Inflammatory macrophage treated with lipopolysaccharide for 4 hours (primary cell): Measurements from ENCODE around the gene CDH4.
"Not testable (repeated sequence)": the region's sequence is repeated elsewhere in the genome, so short reads cannot be mapped to it uniquely, and the experiment has no call there.

ENCODE experiments used
- DNase-seq: peaks from one replicate; pipeline ENCODE4 v3.0.0-alpha.2; 2020

CDH4 gene

DNA sequence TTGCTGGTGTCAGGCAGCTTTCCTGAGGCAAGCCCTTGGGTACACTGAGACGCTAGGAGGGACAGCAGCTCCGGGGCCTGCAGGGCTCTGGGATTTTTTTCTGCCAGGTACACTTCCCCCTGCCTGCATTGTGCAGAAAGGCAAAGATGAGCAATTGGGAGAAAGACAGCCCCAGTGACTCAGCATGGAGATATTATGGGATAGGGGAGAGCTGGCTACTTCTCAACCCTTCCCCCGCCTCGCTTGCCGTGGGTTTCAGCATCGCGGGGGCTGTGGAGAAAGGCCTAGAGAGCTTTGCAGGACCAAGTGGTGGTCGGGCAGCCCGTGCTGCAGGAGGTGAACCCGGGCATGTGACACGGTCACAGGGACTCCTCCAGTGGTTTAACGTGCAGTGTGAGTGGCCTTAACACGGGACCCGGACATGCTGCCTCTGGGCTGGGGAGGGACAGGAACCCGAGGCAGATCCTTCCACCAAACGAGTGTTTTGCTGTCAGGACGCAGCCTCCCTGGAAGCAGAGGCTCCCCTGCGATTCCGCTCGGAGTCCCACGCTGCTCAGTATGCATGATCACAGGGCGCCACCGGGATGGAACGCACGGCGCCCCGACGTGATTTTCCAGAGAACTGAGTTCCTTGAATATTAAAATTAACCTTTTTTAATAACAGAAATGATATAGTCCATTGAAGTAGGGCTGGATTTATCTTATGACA, 139.9 kb downstream of the CDH4 start:
- no peak for DNase-seq

DNA sequence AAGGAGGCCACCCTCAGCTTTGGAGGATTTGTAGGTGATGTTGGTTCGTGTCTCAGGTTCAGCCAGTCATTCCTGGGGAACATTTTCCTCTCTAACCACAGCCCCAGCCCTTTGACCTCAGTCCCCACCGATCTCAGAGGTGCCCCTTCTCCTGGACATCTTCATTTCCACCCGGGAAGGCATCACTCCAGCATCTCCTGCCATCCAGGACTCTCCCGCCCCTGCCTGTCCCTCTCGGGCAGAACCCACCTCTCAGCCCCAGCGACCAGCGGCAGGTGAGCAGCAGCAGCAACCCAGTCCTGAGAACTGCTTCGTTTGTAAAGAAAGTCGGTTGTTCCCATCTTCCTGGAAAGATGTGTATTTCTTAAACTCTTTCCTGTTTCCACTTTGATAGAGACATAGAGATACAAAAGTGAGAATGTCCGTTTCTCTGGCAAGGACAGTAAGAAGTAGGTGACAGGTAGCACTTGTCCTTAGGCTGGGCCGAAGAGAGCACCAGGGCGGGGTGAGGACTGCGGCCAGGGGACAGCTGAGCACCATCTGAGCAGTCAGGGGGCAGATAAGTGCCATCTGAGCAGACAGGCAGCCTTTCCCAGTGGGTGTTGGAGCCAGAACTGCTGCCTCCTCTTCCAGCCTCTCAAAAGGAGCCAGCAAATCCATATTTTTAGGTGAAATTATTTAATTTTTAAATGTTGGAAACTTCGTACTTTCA, 142.2 kb downstream of the CDH4 start:
- DNase-seq = no peak

DNA sequence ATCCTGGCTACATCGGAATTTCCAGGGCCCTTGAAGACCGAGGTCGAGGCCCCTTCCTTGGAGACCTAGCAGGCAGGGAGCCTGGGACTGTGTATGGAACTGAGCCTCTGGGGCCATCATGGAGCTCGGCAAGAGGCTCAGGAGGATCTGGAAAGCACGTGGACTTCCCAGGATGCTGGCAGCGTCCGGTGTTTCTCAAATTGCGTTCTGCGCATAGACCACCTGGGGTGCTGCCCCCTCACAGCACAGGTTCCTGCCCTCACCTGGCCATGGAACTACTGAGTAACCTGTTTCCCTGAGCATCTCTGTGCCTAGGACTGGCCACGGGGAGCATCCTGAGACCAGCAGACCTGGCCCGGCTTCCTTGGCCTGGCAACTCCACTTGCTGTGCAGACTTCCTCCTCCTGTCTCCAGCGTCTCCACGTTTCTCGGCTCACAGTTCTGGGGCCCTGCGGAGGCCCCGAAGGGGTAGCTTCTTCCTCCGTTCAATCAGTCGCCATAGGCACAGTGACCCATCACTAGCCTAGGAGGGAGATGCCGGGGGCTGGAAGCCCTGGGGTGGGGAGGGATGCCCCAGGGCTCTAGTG, 144.3 kb downstream of the CDH4 start:
- no peak for DNase-seq

DNA sequence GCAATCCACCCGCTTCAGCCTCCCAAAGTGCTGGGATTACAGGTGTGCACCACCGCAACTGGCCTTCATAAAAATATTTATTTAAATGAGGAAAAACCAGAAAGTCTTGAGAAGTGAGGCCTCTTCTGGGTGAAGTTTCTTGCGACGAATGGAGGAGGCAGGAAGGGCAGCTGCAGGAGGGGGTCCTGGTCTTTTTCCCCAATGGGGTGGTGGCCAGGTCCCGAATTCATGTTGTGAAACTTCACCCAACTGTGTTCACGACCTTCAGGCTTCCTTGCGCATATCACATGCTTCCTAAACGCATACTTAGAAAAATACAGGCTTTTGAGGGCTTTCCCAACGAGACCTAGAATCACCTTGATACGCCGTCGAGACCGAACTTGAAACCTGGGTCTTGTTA, 145.1 kb downstream of the CDH4 start:
- no peak for DNase-seq

DNA sequence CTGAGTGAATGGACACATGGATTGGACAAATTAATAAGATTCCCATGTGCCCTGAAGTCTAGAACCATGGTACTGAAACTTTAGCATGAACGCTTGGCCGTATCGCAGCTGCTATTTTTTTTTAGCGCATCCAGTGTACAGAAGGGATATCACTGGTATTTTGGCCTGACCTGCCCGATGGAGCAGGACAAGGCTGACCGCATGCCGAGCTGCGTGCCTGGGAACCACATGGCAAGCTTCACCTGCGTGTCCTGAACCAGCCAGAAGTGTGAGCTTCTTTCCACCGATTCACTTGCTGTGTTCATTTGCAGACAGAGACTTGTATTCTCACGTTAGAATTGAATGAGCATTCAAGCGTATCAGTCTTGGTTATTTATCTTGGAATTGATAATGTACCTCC, 145.7 kb downstream of the CDH4 start:
- no peak for DNase-seq

DNA sequence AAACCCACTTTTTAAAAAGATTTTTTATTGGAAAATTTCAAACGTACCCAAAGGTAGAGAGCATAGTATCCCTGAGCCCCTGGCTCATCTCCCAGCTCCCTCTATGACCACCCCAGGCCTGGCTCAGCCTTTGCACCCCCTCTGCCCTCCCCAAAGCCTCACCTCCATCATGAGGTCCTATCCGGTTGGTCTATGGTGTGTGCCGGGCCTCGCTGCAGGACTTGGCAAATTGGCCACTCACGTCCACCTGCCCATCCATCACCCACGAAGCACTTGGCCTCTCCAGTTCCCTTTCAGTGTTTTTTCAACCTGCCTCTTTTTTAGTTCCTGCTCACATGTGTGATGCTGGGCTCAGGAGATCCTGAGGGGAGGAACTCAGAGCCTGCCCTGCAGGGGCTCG, 147.4 kb downstream of the CDH4 start:
- DNase-seq = no peak

DNA sequence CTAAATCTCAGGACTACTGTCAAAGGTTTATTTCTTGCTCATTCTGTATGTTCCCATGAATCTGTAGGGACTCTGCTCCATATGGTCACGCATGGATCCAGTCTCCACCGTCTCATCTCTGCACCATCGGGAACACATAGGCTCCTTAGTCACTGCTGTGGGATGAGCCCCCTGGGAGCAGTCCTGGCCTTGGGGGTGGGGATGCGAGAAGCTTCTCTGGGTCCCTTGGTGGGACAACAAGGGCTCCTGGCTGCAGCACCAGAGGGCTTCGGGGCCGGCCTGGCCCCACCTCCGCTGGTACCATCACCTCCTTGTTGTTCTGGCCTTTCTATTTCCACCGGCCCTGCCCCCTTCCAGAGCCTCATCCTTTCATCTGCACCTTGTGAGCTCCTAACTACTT, 148.4 kb downstream of the CDH4 start:
- DNase-seq = no peak

DNA sequence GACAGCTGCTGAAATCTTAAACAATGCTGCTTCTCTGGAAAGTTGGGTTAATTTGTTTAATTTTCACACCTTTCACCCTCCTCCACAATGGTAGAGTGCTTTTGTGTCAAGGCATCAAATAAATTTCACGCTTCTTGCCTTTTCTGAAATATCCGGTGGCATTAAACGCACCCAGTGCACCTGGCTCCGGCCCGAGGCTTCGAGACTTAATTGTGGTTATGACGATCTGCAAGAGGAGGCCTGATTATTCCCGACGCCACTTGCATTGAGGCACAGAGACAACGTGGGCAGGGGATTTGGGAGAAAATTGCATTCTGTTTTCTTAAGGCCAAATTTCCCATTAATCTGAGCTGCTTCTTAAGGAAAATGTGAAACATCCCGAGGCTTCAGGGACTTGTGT, 152.2 kb downstream of the CDH4 start:
- DNase-seq = no peak

DNA sequence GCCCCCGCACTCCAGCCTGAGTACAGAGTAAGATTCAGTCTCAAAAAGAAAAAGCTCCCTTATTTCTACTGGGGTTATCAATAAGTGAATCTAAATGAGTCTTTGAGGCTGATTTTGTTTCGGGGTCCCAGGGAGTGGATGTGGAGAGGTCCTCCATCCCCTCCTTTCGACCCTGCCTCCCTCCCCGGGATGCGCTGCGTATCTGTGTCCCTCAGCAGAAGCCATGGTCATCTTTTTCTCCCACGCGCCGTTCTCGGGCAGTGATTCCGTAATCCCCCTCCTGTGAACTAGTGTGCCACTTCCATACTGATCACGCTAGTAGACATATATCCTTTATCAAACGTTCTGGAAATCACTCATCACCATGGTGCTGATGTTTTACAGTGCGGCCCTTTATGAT, 152.9 kb downstream of the CDH4 start:
- DNase-seq = no peak

DNA sequence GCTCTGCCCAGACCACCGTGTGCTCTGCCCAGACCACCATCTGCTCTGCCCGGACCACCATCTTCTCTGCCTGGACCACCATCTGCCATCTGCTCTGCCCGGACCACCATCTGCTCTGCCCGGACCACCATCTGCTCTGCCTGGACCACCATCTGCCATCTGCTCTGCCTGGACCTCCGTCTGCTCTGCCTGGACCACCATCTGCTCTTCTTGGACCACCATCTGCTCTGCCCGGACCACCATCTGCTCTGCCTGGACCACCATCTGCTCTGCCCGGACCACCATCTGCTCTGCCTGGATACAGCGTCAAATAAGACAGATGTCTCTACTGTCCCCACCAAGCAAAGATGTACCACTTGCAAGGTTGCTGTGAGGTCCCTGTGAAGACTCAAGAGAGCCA, 154.7 kb downstream of the CDH4 start:
- not testable (repeated sequence) for DNase-seq

DNA sequence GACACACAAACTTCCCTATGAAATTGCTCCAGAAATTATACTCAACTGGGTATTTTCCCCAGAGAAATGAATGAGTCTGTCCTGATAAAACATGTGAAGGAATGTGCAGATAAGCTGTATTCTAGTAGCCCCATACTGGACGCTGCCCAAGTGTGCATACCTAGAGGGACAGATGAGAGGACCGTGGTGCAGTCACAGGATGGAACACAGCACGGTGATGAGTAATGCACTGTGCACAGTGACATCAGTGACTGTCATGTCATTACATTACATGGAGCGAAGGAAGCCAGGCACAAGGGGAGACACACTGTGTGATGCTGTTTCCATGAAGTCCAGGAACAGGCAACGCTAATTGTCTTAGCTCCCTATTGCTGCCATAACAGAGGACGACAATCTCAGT, 155.5 kb downstream of the CDH4 start:
- no peak for DNase-seq

DNA sequence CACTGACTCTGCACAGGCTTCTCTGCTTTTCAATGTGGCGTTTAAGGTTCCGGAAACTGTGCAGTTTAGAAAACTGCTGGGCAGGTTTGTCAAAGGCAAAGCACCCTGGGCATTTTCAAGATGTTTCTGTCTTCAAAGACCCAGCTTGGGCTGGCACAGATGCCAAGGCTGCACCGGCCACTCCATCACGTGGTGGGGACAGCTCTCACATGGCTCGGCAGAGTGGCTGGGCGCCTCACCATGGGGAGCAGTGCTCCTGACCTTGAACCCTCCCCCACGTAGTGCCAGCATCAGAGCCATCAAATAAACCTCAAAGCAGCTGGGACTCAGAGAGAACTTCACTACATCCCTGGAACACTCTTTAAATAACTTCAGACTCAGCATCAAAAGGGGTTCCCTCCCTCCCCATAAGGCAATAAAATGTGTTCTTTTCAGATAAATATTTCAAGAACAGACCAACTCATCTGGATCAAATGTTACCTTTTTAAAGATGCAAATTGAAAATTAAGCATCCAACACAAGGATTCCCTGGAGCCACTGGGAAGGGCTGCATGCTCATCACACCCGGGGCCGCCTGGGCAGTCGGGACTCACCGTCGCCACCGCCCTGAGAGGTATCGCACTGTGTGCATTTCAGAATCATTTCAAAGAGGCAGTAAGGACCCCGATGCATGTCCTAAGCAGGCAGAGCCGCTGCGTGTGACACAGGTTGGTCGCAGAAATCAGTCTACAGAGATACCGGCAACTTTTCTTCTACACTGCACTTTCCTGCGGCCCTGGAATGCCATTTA, 157.1 kb downstream of the CDH4 start:
- no peak for DNase-seq

DNA sequence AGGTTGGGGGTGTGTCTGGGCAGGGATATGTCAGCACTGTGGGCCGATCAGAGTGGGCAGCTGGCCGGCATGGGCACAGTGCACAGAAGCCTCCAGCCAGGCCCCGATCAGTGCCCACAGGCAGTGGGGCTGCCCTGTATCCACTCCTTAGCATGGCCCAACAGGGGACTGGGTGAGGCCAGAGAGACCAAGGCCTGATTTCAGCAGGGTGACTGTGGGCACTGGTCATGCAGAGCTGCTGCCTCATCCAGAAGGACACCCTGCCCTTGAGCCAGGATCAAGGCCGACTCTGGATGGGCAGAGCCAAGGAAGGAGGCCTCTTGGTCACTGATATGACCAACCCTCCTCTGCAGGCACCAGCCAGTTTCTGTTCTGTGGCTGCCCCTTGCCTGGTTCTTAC, 159.7 kb downstream of the CDH4 start:
- DNase-seq = no peak

DNA sequence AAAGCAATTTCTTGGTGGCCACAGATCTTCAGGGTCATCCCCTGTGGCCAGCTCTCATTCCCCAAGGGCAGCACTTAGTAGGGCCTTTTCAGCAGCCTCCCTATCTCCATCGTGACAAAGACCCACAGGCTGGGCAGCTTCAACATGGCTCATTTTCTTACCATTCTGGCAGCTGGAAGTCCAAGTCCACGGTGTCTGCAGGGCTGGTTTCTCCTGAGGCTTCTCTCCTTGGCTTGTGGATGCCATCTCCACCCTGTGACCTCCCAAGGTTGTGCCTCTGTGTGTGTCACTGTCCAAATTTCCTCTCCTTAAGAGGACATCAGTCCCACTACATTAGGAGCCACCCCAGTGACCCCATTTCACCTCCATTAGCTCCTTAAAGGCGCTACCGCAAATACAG, 161.7 kb downstream of the CDH4 start:
- no peak for DNase-seq

DNA sequence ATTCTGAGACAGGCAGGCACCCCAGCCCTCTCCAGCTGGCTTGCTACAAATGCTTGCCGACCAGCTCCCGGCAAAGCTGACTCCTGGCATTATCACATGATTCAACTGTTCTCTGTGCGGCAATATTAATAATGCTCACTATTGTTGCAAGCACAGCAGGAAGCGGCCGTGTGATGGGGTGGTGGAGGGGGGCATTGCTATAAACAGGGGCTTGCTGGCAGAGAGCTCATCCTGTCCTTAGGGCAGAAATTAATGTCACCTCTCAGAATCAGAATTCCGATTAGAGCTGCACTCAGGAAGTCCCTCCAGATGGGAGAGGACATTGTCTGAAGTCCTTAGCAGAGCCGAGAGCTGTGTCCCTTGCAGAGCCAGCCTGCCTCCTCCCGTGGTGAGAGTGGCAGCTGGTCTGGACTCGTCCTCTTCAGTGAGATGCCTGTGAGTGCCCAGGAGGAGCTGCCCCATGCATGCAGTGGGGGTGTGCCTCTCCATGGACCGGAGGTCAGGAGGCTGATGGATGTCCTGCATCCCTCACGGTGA, 162.5 kb downstream of the CDH4 start:
- DNase-seq = no peak

DNA sequence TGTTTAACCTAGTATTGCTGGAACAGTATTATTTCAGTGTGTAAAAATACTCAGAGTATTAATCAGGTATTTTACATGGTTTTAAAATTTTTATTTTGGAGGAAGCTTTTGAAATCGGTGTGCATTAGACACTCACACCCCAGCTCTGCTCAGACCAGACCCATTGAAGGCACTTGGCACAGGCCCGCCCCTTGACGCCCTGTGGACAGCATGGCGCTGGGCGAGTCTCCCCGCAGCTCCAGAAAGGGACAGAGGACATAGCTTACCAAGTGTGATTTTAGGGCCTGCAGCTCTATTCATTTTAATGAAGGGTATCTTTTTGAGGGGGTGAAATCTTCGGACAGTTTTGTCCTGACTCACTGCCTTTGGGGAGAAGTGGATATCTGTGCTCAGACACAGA, 164.5 kb downstream of the CDH4 start:
- no peak for DNase-seq

DNA sequence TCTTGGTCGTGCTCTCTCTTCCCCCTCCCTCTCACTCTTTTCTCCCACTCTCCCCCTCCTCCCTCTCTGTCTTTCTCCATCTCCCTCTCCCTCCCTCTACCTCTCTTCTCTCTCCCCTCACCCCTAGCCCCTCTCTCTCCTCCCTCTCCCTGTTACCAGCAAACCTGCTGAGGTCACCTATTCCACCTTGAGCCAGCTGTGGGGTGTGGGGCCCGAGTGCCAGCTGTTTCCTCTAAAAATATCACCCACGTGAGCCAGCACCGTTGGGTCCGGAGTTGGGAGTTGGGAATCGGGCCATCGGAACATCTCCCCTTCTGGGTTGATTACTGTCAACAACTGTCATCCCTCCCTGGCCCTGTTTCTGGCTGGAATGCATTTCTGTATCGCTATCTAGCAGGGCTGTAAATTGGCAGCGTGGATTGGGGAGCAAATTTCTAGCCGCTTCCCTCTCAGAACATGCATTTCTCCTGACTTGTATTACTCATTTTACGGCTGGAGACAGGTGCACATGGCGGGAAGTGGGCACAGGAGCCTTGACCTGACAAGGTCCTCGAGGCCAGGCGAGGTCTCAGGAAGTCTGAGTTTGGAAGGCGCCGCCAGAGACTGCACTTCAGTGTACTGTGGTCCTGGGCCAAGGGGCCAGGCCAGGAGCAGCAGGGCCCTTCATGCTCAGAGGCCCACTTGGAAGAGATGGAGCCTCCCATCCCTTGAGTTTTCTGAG, 165.3 kb downstream of the CDH4 start:
- no peak for DNase-seq

DNA sequence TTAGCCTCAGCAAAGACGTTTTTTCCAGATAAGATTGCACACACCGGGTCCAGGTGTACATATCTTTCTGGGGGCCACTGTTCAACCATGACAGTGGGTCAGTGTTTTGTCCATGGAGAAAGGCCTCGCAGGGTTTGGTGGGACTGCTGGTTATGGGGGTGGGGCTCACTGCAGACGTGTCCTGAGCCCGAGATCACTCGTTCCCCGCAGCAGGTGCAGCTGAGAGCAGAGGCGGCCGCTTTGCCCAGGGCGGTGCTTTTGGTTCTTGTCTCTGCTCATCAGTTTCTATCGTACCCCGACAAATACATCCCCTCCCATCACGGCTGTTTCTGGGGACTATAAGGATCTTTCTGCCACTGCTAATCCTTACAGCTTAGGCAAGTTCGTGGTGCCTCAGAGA, 166.9 kb downstream of the CDH4 start:
- DNase-seq = no peak

DNA sequence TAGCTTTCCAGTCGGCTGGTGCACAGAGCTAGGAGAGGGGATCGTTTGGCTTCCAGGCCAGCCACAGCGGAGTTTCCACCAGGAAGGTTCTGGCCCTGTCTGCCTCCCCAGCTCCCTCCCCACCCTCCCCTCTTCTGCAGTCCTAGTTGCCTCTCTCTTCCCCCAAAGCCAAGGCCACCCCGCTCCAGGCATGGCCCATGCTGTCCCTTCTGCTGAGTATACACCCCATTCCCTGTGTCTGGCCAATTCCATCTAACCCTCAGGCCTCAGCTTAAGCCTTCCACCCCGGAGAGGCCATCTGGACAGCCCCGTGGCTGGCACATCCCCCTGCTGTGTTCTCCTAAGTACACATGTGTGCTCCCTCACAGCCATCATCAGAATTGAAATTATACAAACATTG, 167.4 kb downstream of the CDH4 start:
- DNase-seq = no peak

DNA sequence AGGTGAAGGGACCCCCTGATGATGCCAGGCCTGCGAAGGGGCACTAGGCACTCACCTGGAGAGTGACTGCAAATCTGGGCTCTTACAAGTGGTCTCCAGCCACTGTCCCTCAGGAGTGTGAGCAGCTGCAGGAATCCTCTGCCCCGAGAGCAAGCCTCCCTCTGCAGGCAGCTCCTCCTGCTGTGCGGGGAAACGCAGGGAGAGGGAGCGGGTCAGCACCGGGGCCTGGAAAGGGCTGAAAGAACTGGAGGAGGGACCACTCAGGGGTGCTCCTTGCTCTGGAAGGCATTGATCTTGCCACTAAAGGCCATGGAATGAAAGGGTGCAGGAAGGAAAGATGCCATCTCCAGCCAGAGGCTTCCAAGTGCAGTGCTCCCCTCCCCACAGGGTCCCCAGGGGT, 168.0 kb downstream of the CDH4 start:
- no peak for DNase-seq

DNA sequence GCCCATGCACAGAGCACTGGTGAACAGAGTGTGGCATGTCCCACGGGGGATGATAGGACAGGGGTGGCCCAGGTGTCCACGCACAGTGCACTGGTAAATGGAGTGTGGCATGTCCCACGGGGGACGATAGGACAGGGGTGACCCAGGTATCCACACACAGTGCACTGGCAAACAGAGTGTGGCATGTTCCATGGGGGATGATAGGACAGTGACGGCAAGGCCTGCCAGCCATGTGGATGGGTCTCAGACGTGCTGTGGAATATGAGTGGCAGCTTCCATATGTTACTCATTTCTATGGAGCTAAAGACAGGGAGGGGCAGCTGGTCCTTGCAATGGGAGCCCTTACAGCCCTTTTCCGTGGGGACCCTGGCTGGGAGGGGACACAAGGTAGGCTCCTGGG, 168.7 kb downstream of the CDH4 start:
- DNase-seq = no peak

DNA sequence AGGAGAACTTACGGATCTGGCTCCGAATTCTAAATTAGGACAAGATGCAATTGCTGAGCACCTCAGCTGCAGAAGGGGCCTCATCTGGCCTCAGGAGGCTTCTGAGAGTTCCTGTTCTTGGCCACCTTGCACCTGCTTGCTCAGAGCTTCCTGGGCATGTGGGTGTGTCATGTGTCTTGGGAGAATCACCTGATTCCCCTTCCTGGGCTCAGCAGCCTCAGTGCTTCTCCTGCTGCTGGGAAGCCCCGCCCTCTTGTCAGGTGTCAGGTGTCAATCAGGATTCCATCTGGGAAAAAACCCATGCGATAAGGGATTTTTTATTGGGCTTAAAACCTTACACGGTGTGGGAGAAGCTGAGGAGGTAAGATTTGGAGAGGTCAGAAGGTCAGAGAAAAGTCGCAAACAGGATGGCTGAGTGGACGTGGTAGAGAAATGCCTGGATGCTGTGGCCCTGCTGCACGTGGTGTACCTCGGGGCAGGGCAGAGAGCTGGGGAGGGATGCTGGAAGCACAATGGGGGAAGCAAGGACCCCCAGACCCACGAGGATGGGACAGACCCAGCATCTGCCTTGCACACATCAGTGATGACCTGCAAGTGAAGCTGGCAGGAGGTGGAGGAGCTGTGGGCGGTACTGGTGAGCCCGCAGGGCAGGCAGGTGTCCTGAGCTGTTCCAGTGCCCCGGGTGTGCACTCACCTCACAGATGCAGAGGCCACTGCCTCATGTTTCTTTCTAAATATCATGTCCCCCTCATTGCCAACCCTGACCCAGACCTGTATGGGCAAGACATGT, 170.8 kb downstream of the CDH4 start:
- no peak for DNase-seq
